GM19324 (cell line): ENCODE results near the gene LRRC40.
A peak's percentile ranks its signal among the peaks of the same experiment; 100 is the strongest.
"Not testable (repeated sequence)": the region's sequence is repeated elsewhere in the genome, so short reads cannot be mapped to it uniquely, and the experiment has no call there.

Experiments
- ATAC-seq: cut with Tn5 transposase; IDR thresholded peaks from one replicate; pipeline ENCODE4 v1.9.1; 2021; ENCODE audit warnings: mild to moderate bottlenecking, moderate library complexity; ENCODE audit not compliant: unreplicated experiment, low FRiP score

The LRRC40 gene

GRCh38 chr1:70204139-70204538 is 1.2 kb downstream of the LRRC40 start:
- no peak for ATAC-seq

GRCh38 chr1:70202173-70202758 is 3.1 kb downstream of the LRRC40 start:
- ATAC-seq, result no peak

- no peak for ATAC-seq
These were observed 5.3 kb downstream of the LRRC40 start for GRCh38 chr1:70200065-70200464.

GRCh38 chr1:70196333-70196732 is 9.0 kb downstream of the LRRC40 start:
- ATAC-seq, result no peak

GRCh38 chr1:70195342-70195741 is 10.0 kb downstream of the LRRC40 start:
- peak; percentile 59 for ATAC-seq

DNA sequence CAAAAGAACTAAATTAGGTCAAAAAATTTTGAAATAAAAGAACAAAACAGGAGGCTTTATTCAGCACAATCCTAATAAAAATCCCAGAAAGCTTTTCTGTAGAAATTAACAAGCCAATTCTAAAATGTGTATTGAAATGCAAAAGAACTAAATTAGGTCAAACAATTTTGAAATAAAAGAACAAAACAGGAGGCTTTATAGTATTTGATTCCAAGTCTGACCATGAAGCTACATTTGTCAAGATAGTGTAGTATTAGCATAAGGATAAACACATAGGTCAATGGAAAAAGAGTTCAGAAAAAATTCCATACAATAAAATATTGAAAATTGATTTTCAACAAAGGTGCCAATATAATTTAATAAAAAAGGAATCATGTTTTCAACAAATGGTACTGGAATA is 10.8 kb downstream of the LRRC40 start:
- no peak for ATAC-seq

- ATAC-seq, result not testable (repeated sequence)
These were observed 12.9 kb downstream of the LRRC40 start for GRCh38 chr1:70192446-70192845.

- ATAC-seq, result no peak
These were observed 15.2 kb downstream of the LRRC40 start for GRCh38 chr1:70190180-70190579.

DNA sequence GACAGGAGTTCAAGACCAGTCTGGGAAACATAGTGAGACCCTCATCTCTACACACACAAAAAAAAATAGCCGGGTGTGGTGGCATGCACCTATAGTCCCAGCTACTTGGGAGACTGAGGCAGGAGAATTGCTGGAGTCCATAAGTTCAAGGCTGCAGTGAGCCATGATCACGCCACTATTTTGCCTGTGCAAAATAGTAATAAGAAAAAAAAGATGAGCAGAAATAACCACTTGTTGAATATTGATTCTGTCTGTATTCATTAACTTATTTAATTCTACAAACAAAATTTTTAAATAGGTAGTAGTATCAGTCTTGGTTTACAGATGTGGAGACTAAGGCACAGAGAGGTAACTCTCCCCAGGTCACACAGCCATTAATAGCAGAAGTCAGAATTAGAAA is 16.9 kb downstream of the LRRC40 start:
- ATAC-seq, result no peak

GRCh38 chr1:70185181-70185580 is 20.2 kb downstream of the LRRC40 start:
- ATAC-seq, result not testable (repeated sequence)

- ATAC-seq, result no peak
These were observed 33.9 kb downstream of the LRRC40 start for GRCh38 chr1:70171512-70171911.

- no peak for ATAC-seq
These were observed 36.1 kb downstream of the LRRC40 start for GRCh38 chr1:70169018-70169839.

GRCh38 chr1:70168283-70168682 is 37.1 kb downstream of the LRRC40 start:
- no peak for ATAC-seq

GRCh38 chr1:70164350-70164749 is 41.0 kb downstream of the LRRC40 start:
- no peak for ATAC-seq

- ATAC-seq, result no peak
These were observed 48.8 kb downstream of the LRRC40 start for GRCh38 chr1:70156529-70157120.

- no peak for ATAC-seq
These were observed 51.6 kb downstream of the LRRC40 start for GRCh38 chr1:70153739-70154138.

GRCh38 chr1:70150444-70150843 is 54.9 kb downstream of the LRRC40 start:
- no peak for ATAC-seq

GRCh38 chr1:70146488-70146887 is 58.9 kb downstream of the LRRC40 start:
- ATAC-seq, result no peak

GRCh38 chr1:70143048-70143659 is 62.2 kb downstream of the LRRC40 start:
- no peak for ATAC-seq

DNA sequence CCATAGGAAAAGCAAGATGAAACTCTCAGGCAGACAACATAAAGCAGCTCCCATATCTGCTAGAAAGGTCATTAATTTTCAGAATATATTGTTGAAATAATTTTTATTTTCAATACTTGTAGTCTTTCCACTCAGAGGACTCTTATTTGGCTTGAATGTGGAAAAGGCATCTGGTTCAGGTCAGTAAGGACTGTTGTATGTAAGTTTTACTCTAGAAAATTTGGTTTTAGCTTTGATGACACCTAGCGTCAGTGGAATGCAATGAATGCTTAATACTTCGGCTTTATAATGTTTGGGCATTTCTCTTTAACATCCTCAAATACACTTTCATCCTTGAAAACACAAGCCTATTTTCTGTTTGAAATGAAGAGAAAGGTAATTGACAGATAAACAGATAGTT is 63.3 kb downstream of the LRRC40 start:
- ATAC-seq, result no peak

GRCh38 chr1:70140894-70141293 is 64.5 kb downstream of the LRRC40 start:
- ATAC-seq, result no peak
